ENCODE measurements around the gene NMU. TPM values are rescaled to one million over a fixed set of nuclear protein-coding genes. Genes with fewer than 3 reads are reported as not detected.
"Not testable (repeated sequence)": the region's sequence is repeated elsewhere in the genome, so short reads cannot be mapped to it uniquely, and the experiment has no call there.

NMU gene
- total RNA-seq, 4 donors from 2014 or later: not detected

DNA sequence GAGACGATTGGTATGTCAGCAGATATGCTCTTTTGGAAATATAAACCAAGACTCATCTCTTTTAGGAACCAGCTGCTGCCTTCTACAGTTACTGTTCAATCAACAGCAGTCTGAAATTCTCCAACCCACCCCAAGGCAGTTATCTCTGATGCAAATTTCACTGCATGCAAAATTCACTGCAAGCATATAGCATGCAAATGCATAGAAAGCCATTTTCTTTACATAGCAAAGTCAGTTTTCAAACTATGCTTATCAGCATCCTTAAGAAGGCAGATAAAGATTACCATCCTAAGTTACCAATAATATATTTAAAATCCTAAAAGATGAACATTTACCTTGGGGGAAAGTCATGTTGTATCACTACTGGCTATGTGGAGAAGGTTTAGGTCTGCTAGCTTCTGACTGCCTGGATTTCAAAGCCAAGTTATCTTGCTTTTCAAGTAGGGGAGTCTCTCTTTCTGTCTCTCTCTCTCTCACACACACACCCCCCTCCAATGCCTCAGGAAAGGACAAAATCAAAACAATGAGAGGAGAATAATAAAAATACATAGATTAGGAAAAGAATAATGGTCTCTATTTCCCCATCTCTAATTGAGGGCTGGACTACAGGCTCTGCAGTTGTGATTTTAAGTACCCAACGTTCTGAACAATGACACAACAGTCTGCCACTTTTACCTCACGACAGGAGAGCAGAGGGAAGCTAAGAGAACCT lies 1.5 kb downstream of the NMU start:
- ATAC-seq: no peak
- Histone ChIP-seq H3K27ac (no peak overlapping the region), H3K4me1 (peaks cover 0 to 4% of the 10 kb centered on the region in 2 donors), H3K9me3 (no peaks in the 10 kb centered on the region), H3K4me3 (no peak overlapping the region), H3K27me3 (peaks cover 27 to 56% (median 43%) of the 10 kb centered on the region in 3 donors), H3K36me3 (no peaks in the 10 kb centered on the region)
- DNase-seq: no peak
- TF ChIP-seq POLR2A (IDR thresholded peaks at IDR 0.05) (no peak), CTCF (IDR thresholded peaks at IDR 0.05 in 4 of 5, conservative IDR thresholded peaks at IDR 0.05 in 1 of 5) (no peak)
- in situ Hi-C loops (cut with MboI; ENCODE audit: low sequenced_read_pairs in 4 of 4) (no loop called here), intact Hi-C loops (cut with DNase I; ENCODE audit: low total_unique reads) (no loop called here)

DNA sequence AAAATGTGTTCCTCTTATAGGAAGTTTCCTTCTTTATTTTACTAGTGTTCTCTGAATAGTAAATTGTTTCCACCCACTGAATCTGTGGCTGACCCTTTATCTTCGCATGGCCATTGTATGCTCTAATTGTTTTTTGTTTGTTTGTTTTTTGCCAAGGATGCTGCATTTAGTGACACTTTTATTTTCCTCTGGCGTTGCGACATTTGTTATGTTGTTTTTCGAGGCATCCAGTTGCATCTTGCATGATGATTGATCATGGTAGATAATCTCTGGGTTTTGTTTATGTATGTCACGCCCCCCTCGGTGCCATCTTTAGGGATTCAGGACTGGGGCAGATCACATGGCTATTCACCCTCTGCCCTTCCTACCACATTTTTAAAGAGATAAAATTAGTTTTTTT lies 2.2 kb downstream of the NMU start:
- no peak overlapping the region for H3K27ac ChIP-seq
- DNase-seq: no peak
- intact Hi-C loops (cut with DNase I; ENCODE audit: low total_unique reads): no loop called here
- H3K4me3 ChIP-seq: no peak overlapping the region
- H3K9me3 ChIP-seq: no peaks in the 10 kb centered on the region
- H3K36me3 ChIP-seq: no peaks in the 10 kb centered on the region
- TF ChIP-seq CTCF (IDR thresholded peaks at IDR 0.05 in 4 of 5, conservative IDR thresholded peaks at IDR 0.05 in 1 of 5): no peak
- TF ChIP-seq POLR2A (IDR thresholded peaks at IDR 0.05): no peak
- in situ Hi-C loops (cut with MboI; ENCODE audit: low sequenced_read_pairs in 4 of 4): no loop called here
- no peak for ATAC-seq
- peaks cover 27 to 57% (median 41%) of the 10 kb centered on the region in 3 donors for H3K27me3 ChIP-seq
- H3K4me1 ChIP-seq: peaks cover 0 to 4% of the 10 kb centered on the region in 2 donors

- intact Hi-C loops (cut with DNase I; ENCODE audit: low total_unique reads): no loop called here
- no peaks in the 10 kb centered on the region for H3K36me3 ChIP-seq
- H3K4me1 ChIP-seq: no peaks in the 10 kb centered on the region
- DNase-seq (no peak), ATAC-seq (no peak)
- in situ Hi-C loops (cut with MboI; ENCODE audit: low sequenced_read_pairs in 4 of 4): no loop called here
- no peak overlapping the region for H3K27ac ChIP-seq
- no peak overlapping the region for H3K4me3 ChIP-seq
- peaks cover 0 to 5% (median 0%) of the 10 kb centered on the region in 3 donors for H3K27me3 ChIP-seq
- TF ChIP-seq POLR2A (IDR thresholded peaks at IDR 0.05) (no peak), CTCF (IDR thresholded peaks at IDR 0.05 in 4 of 5, conservative IDR thresholded peaks at IDR 0.05 in 1 of 5) (no peak)
- no peaks in the 10 kb centered on the region for H3K9me3 ChIP-seq
These were observed 10.3 kb downstream of the NMU start for GRCh38 chr4:55625835-55626234.

DNA sequence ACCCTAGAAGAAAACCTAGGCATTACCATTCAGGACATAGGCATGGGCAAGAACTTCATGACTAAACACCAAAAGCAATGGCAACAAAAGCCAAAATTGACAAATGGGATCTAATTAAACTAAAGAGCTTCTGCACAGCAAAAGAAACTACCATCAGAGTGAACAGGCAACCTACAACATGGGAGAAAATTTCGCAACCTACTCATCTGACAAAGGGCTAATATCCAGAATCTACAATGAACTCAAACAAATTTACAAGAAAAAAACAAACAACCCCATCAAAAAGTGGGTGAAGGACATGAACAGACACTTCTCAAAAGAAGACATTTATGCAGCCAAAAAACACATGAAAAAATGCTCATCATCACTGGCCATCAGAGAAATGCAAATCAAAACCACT lies 12.0 kb downstream of the NMU start:
- intact Hi-C loops (cut with DNase I; ENCODE audit: low total_unique reads); H3K27me3 ChIP-seq; H3K9me3 ChIP-seq; H3K4me3 ChIP-seq; H3K4me1 ChIP-seq; in situ Hi-C loops (cut with MboI; ENCODE audit: low sequenced_read_pairs in 4 of 4); DNase-seq; H3K27ac ChIP-seq; H3K36me3 ChIP-seq; ATAC-seq: not testable (repeated sequence)

DNA sequence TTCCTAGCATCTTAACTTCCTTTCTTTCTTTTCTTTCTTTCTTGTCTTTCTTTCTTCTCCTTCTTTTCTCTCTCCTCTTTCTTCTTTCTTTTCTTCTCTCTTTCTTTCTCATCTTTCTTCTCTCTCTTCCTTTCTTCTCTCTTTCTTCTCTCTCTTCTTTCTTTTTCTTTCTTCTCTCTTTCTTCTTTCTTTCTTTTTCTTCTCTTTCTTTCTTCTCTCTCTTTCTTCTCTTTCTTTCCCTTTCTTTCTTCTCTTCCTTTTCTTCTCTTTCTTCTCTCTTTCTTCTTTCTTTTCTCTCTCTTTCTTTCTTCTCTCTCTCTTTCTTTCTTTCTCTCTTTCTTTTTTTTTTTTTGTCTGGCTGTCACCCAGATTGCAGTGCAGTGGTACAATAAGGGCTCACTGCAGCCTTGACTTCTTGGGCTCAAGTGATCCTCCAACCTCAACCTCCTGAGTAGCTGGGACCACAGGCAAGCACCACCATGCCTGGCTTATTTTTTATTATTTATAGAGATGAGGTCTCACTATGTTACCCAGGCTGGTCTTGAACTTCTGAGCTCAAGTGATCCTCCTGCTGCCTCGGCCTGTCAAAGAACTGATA lies 17.5 kb downstream of the NMU start:
- H3K4me3 ChIP-seq: no peak overlapping the region
- H3K4me1 ChIP-seq: no peaks in the 10 kb centered on the region
- ATAC-seq: no peak
- intact Hi-C loops (cut with DNase I; ENCODE audit: low total_unique reads) (no loop called here), in situ Hi-C loops (cut with MboI; ENCODE audit: low sequenced_read_pairs in 4 of 4) (no loop called here)
- TF ChIP-seq CTCF (IDR thresholded peaks at IDR 0.05 in 4 of 5, conservative IDR thresholded peaks at IDR 0.05 in 1 of 5) (no peak), POLR2A (IDR thresholded peaks at IDR 0.05) (no peak)
- H3K27me3 ChIP-seq: no peaks in the 10 kb centered on the region
- no peak overlapping the region for H3K27ac ChIP-seq
- no peaks in the 10 kb centered on the region for H3K36me3 ChIP-seq
- no peak for DNase-seq
- H3K9me3 ChIP-seq: no peaks in the 10 kb centered on the region
